NOMO-1 (cell line): ENCODE measurements around the gene ABCC5.

ENCODE experiments used
- DNase-seq, 2 experiments: peaks; one replicate each; lab custom pipeline; 2025; ENCODE audit not compliant: unreplicated experiment in 2 of 2; lab: John Stamatoyannopoulos, UW

Gene ABCC5

GRCh38 chr3:183896610-183897009, 121.1 kb downstream of the ABCC5 start:
- peak in 1 of 2 experiments; percentile 21 for DNase-seq

- DNase-seq, result no peak
These were observed 121.5 kb downstream of the ABCC5 start for GRCh38 chr3:183896184-183896583.

GRCh38 chr3:183895774-183896173, 121.9 kb downstream of the ABCC5 start:
- no peak for DNase-seq

GRCh38 chr3:183895296-183895695, 122.4 kb downstream of the ABCC5 start:
- DNase-seq, result peak; percentile 61 to 68

DNA sequence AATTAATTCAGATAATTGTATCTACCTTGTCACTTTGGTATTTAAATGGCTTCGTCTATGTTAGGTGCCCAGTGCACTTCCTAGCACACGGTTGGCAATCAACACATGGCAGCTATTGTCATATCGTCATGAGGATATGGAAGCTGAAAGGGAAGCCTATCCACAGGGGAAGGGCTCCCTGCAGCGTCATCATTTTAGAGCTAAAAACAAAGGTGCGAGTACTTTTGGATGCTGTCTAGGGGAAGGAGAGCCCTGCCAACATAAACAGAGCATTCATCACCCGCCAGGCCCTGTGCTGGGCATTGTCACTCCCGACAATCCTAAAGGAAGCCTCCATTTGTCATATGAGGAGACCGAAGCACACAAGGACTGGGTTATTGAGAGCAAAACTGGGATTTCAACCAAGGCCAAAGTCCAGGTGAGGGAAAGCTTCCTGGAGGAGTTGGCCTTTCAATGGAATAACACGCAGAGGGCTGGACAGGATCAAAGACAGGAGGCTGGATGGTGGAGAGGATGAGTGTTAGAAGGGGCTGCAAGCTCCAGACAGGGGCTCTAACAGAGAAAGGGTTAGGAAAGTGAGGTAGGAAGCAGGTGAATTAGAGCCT, 125.0 kb downstream of the ABCC5 start:
- no peak for DNase-seq

DNA sequence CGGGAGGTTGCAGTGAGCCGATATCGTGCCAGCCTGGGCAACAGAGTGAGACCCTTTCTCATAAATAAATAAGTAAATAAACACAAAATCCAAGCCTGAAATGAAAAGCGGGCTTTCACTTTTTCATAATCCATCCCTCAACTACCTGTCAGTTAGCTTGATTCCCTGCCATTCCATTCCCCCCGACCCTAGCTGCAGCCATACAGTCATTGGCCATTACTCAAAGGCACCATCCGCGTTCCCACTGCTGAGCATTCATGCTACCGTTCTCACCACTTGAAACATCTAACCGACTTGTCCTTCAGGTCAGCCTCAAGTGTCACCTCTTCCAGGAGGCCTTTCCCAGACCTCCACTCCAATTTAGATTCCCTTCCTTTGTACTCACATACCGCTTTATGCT, 131.9 kb downstream of the ABCC5 start:
- DNase-seq, result no peak

- DNase-seq, result peak; percentile 99
These were observed 133.0 kb downstream of the ABCC5 start, which contains the start of gene PARL for GRCh38 chr3:183884427-183885296. Gene PARL (minus strand): TSS chr3:183884880. CDS start chr3:183884846, 34 bp downstream.

GRCh38 chr3:183884097-183884426, 133.6 kb downstream of the ABCC5 start:
- no peak for DNase-seq

- DNase-seq, result no peak
These were observed 134.2 kb downstream of the ABCC5 start for GRCh38 chr3:183883291-183884096.

DNA sequence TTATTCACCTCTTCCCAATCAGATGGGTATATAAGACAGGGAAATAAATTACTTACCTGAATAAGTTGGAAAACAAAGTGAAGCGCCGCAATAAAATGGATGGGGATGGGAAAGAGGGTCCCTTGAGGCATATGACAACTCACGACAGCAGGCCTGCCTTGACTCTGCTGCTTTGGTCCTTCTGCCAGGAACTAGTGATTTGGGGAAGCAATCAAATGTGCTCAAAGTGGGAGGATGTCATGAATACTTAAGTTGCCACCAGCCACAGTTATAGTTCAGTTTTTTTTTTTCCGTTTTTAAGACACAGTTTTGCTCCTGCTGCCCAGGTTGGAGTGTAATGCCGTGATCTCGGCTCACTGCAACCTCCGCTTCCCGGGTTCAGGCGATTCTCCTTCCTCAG, 137.6 kb downstream of the ABCC5 start:
- peak; percentile 62 to 88 for DNase-seq

DNA sequence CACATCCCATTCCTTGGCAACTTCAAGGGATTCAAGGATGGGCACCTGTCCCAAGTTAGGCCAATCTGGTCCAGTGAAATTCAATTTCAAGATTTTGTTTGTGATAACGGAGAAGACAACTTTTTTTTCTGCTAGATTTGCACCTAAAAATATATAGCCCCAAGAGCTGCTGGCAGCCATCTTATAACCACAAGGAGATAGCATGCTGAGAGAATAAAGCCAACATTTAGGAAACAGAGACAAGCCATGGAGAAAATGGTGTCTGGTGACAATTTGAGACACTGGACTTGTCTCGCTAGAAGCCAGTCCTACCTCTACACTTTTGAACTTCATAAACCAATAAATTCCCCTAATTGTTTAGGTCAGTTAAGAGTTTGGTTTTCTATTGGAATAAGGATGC, 138.4 kb downstream of the ABCC5 start:
- DNase-seq, result no peak

DNA sequence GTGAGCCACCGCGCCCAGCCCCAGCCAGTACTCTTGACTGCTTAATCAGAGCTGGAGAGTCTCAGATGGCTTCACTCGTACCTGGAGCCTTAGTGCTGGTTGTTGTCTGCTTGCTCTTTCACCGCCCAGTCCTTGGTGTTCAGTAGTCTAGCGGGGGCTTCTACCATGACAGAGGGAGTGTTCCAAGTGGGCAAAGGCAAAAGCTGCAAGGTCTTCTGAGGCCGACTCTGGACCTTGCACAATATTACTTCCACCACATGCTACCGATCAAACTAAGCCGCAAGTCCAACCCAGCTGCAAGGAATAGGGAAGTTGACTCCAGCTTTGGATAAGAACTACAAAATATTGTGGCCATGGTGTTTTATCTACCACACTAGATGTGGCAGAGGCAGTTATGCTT, 139.6 kb downstream of the ABCC5 start:
- DNase-seq, result peak; percentile 99 to 100

GRCh38 chr3:183877227-183877626, 140.5 kb downstream of the ABCC5 start:
- DNase-seq, result peak in 1 of 2 experiments; percentile 19

GRCh38 chr3:183875411-183875810, 142.3 kb downstream of the ABCC5 start:
- peak; percentile 16 to 74 for DNase-seq

- DNase-seq, result no peak
These were observed 143.8 kb downstream of the ABCC5 start for GRCh38 chr3:183873914-183874313.

DNA sequence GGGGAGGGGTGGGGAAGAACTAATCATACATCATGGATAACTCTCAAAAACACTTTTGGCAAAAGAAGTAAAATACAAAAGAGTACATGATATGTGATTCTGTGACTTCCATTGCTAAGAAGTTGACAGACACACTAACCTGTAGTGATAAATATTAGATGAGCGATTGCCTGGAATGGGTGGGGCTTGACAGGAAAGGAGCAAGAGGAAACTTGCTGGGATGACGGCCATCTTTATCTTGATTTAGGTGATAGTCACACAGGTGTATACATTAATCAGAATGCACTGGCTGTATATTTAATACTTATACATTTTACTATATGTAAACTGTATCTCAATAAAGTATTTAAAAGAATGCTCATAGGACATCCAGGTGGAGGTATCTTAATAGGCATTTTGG, 146.1 kb downstream of the ABCC5 start:
- DNase-seq, result no peak

DNA sequence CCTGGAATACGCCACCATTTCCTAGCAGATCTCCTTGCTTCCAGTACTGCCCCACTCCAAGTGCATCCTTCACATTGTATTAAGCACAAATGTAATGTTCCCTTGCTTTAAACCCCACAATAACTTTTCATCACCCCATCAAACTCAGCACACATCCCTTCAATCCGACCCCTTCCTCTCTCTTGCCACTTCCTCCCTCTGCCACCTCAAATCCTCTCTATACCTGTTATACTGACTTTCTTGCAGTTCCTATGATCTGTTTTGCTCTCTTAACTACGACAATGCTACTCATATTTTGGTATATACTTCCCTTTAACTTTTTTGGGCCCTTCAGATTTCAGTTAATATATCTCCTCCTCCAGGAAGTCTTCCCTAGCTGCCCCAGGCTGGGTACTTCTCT, 147.1 kb downstream of the ABCC5 start:
- DNase-seq, result no peak
